Measurements from ENCODE around the gene ATF4.

The ATF4 gene

DNA sequence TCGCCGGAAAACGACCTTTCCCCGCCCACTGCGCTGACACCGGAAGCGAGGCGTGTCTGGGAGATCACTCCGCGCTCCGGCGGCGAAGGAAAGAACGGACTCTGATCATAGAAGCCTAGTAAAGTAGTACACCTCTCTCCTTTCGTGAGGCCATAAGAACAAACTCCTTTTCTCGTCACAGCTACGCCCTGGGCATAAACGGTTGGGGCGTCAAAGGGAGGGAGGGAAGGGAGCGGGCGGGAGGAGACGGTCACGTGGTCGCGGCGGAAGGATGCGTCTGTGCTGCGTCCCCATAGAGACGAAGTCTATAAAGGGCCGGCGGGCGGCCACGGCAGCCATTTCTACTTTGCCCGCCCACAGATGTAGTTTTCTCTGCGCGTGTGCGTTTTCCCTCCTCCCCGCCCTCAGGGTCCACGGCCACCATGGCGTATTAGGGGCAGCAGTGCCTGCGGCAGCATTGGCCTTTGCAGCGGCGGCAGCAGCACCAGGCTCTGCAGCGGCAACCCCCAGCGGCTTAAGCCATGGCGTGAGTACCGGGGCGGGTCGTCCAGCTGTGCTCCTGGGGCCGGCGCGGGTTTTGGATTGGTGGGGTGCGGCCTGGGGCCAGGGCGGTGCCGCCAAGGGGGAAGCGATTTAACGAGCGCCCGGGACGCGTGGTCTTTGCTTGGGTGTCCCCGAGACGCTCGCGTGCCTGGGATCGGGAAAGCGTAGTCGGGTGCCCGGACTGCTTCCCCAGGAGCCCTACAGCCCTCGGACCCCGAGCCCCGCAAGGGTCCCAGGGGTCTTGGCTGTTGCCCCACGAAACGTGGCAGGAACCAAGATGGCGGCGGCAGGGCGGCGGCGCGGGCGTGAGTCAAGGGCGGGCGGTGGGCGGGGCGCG is at the start of gene ATF4:
Gene ATF4, plus strand, starts transcription at position 337 of the 880 bp plus-strand sequence. CDS start 884 bp downstream, outside the sequence.
- DNase-seq (ENCODE audit: low read depth) = peak; percentile 70

DNA sequence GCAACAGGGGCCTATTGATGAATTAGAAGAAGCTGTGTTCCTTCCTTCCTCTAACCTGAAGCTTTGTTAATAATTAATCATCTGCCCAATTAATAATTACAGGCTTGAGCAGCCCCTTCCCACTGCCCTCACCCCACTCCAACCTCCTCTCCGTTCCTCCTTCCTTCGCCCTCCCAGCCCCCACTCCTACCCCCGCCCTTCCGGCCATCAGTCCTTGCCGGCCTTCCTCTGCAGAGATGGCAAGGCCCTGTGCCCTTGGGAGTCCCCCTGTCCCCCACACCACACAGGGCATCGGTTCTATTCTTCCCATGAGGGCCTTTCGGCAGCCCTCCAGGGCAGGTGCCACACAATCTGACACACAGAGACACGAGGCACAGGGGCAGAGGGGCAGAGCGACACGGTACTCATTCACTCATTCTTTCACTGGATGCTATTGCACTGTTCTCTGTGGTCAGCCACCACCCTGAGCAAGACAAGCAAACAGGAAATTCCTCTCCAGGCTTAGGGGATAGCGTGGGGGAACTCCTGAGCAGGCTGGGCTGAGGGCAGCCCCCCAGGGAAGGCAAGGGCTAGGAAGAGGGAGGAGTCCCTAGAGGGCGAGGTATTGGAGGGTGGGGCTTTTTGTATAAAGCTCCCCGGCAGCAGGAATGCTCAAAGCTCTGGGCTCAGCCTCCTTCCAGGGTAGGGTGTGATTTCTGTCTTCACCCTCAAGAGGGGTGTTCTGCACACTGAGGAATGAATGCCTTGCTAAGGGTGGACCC is 48.8 kb upstream of the ATF4 start:
- DNase-seq (ENCODE audit: low read depth) = no peak

- DNase-seq (ENCODE audit: low read depth) = no peak
Observed at GRCh38 chr22:39472570-39473556, 47.5 kb upstream of the ATF4 start.

- no peak for DNase-seq (ENCODE audit: low read depth)
Observed at GRCh38 chr22:39473851-39474250, 46.5 kb upstream of the ATF4 start.

DNA sequence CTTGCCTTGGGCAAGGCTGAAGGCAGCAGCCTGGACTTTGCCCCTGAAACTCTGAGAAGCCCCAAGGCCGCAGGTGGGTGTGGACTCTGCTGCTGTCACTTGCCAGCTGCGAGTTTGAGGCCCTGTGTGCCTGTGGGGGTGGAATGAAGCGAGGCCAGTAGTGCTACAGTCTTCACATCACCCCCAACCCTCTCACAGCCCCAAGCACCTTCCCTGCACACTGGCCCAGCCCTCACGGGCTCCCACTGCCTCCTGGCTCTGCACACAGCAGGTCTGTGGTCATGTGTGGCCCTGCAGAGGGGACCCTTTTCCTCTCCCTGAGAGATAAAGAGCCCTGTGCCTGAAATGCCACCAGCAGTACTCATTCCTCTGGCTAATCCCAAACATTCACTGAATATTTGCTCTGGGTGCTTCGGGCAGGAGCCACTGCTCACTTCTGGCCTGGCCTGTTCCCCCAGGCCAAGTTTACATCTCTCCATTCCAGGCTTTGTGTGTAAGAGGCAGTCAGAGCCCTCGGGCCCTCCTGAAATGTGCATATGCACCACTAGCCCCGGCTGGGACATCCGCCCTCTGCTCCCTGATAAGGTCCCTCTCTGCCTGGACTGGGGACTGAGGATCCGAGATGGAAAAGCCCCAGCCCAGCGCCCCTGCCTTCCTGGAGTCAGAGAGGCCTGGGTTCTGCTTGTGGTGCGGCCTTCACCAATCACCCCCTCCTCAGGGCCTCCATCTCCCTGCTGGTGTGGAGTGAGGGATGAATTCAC is 45.8 kb upstream of the ATF4 start:
- no peak for DNase-seq (ENCODE audit: low read depth)

GRCh38 chr22:39475337-39475736 is 45.0 kb upstream of the ATF4 start:
- DNase-seq (ENCODE audit: low read depth) = no peak

- DNase-seq (ENCODE audit: low read depth) = no peak
Observed at GRCh38 chr22:39475902-39476301, 44.5 kb upstream of the ATF4 start.

DNA sequence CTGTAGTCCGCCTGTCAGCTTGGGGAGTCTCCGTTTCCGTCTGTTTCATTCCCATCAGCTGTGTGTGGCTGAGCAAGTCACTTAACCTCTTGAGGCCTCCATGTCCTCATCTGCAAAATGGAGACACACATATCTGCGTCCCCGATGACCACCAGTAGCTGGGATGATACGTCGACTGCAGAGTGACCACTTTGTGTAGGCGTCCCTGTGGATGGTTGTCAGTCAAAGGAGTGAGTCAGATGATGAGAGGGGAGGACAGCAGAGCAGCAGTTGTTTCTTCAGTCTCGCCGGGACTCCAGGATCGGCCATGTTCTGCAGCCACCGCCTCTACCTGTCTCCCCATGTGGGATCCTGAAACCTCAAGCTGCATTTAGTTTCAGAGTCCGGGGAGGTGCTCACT is 43.7 kb upstream of the ATF4 start:
- DNase-seq (ENCODE audit: low read depth) = no peak

DNA sequence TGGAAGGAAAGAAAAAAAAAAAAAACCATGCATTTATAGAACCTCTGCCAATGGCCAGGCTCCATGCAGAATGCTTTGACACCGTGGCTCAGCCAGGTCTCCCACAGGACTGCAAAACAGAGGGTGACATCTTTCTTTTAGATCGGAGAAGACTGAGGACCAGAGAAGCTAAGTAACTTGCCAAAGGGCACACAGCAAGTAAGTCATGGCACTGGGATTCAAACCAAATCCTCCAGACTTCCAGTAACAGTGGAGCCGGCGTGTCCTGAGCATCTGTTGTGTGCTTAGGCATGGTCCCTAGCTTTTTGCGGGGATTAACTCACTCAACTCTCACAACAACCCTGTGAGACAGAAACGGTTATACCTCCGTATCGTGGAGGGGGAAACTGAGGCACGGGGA is 42.8 kb upstream of the ATF4 start:
- DNase-seq (ENCODE audit: low read depth) = no peak

GRCh38 chr22:39478441-39478850 is 41.9 kb upstream of the ATF4 start:
- no peak for DNase-seq (ENCODE audit: low read depth)

DNA sequence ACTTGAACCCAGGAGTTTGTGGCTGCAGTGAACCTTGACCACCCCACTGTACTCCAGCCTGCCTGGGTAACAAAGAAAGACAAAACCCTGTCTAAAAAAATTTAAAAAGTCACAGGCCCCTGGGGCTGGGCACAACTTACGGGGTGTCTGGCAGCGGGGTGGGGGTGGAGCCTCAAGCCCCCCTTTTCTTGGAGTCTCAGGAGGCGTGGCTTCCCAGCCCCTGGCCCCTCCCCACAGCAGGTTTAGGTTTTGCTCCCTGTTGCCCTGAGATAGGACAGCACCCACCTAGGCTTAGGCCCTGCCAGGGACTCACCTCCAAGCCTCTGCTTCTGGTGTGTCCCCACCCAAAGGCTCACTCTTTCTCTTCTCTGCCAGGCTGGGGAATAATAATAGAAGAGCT is 41.1 kb upstream of the ATF4 start:
- DNase-seq (ENCODE audit: low read depth) = no peak

DNA sequence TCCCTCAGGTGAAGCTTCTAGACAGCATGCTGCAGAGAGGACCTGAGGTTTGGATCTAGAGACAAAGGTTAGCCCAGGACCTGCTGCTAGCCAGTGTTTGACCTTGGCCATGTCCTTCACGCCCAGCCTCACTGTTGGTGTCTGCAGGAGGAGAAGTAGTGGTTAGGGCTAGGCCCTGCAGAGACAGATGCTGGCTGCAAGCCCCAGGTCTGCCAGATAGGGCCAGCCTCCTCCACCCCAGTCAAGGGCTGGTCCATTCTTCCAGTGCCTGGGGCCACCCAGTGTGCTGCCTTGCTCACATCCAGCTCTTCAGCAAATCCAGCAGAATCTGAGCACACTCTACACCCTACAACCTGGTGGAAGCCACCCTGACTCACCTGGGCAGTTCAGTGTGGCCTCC is 39.8 kb upstream of the ATF4 start:
- DNase-seq (ENCODE audit: low read depth) = no peak

GRCh38 chr22:39481054-39481453 is 39.3 kb upstream of the ATF4 start:
- DNase-seq (ENCODE audit: low read depth) = no peak

GRCh38 chr22:39481595-39481994 is 38.8 kb upstream of the ATF4 start:
- DNase-seq (ENCODE audit: low read depth) = no peak

- no peak for DNase-seq (ENCODE audit: low read depth)
Observed at GRCh38 chr22:39482768-39483167, 37.6 kb upstream of the ATF4 start.

GRCh38 chr22:39486951-39487825 is 33.2 kb upstream of the ATF4 start:
- no peak for DNase-seq (ENCODE audit: low read depth)

GRCh38 chr22:39487826-39488520 is 32.4 kb upstream of the ATF4 start:
- no peak for DNase-seq (ENCODE audit: low read depth)

GRCh38 chr22:39488563-39489083 is 31.7 kb upstream of the ATF4 start:
- DNase-seq (ENCODE audit: low read depth) = no peak
